Pancreas (tissue), 10 donors: ENCODE results near the gene ACSM3. TPM values are rescaled to one million over a fixed set of nuclear protein-coding genes. Genes with fewer than 3 reads are reported as not detected.
"Not testable (repeated sequence)": the region's sequence is repeated elsewhere in the genome, so short reads cannot be mapped to it uniquely, and the experiment has no call there.

Experiments used
- ATAC-seq, 4 donors: fragments of 200-7000 bp; cut with Tn5 transposase; one replicate each; pipeline versions ENCODE4 v1.8.0 to v1.9.1; 2020; ENCODE audit warnings: mild to moderate bottlenecking in 4 of 4, moderate library complexity in 4 of 4
- DNase-seq, 6 donors: peaks; one replicate each; pipeline ENCODE4 v3.0.0-alpha.2; 2020
- FAIRE-seq: peaks from 2 replicates; lab custom pipeline; 2012; peaks lifted over from hg19 to GRCh38; lab: Jason Lieb, UNC
- H3K27ac ChIP-seq, 4 donors: fragments of 200-600 bp; sonication (generic); 1 replicate in 3 of 4; 2 replicates in 1 of 4; pipeline versions ENCODE4 v1.5.0 to v1.8.0; 2020
- H3K27me3 ChIP-seq, 4 donors: fragments of 200-600 bp; one replicate each; pipeline ENCODE4 v1.8.0; 2021
- H3K36me3 ChIP-seq, 3 donors: fragments of 200-600 bp; sonication (generic) in 1 of 3; one replicate each; pipeline versions ENCODE4 v1.5.0 to v1.8.0; 2020 to 2021
- H3K4me1 ChIP-seq, 3 donors: fragments of 200-600 bp; one replicate each; pipeline ENCODE4 v1.8.0; 2021
- H3K4me3 ChIP-seq, 4 donors: fragments of 200-600 bp; sonication (generic) in 2 of 4; one replicate each; pipeline versions ENCODE4 v1.5.0 to v1.8.0; 2020 to 2021
- H3K9me3 ChIP-seq, 4 donors: fragments of 200-600 bp; one replicate each; pipeline ENCODE4 v1.8.0; 2021
- CTCF ChIP-seq, 4 donors: fragments of 200-600 bp; sonication (generic) in 3 of 4; IDR thresholded peaks; one replicate each; pipeline versions ENCODE4 v1.5.0 to v1.8.0; 2021; ENCODE audit warnings: antibody characterized with exemption in 4 of 4
- WGBS, 2 donors: extraction: QIAGEN DNeasy Blood & Tissue Kit; methylation state at CpG; one replicate each; pipeline ENCODE4 v1.1.7; 2013; 5-methylcytosine and 5-hydroxymethylcytosine counted together
- intact Hi-C, 3 donors: fragments of 100-400 bp; cut with DNase I; formaldehyde crosslinking; loops; one replicate each; pipeline versions ENCODE4 v1.11.1 to v1.14.2; 2022
- polyA plus RNA-seq, 2 donors: library from polyadenylated mRNA; stranded (reverse); fragments of 200-250 nt; gene quantifications; one replicate each; pipeline ENCODE4 v1.2.3, GENCODE V29; 2013
- total RNA-seq, 6 donors: library from RNA; stranded (reverse); fragmentation: NEBNext Ultra II Directional in 4 of 6; extraction: Animal tissue kit (Norgen Biotek cat#: 25700) in 4 of 6; gene quantifications; one replicate each; pipeline versions ENCODE4 v1.2.1 to v1.2.4, GENCODE V29; 2021 to 2023
- donor health status: healthy with polysubstance abuse.
- donor health status: DM: no; HTN: no; CAD: no; lungs with moderate emphysema.
- donor health status: DM: no; HTN: no; CAD: no.
- donor health status: control.
- donor health status: control.
- donor health status: Bipolar disorder and iron deficiency.
- donor health status: DM: yes; HTN: yes; CAD: no.
- donor health status: DM: no; HTN: no; CAD: no.
- donor health status: DM: no; HTN: no; CAD: no.
- donor health status: DM: yes; HTN: yes; CAD: no.

ACSM3 gene
- total and polyA plus RNA-seq, 8 donors, result 39.1 to 104 (median 46.7) TPM

- no peak for FAIRE-seq
- WGBS, 2 donors, result 63 to 87% methylated on average over 1 of the region's 1 CpG
- intact Hi-C loops, result no loop called here
Observed at GRCh38 chr16:20753727-20754126, 10.1 kb upstream of the ACSM3 start.

GRCh38 chr16:20755238-20755637, 8.6 kb upstream of the ACSM3 start:
- Histone ChIP-seq H3K4me3 (no peak overlapping the region), H3K4me1 (no peaks in the 10 kb centered on the region), H3K36me3 (no peaks in the 10 kb centered on the region), H3K27me3 (no peaks in the 10 kb centered on the region), H3K9me3 (no peaks in the 10 kb centered on the region), H3K27ac (no peak overlapping the region)
- FAIRE-seq (no peak), DNase-seq (no peak), ATAC-seq (no peak)
- intact Hi-C loops, result no loop called here
- WGBS, 2 donors, result 86 to 90% methylated on average over 1 of the region's 1 CpG
- no peak for TF ChIP-seq CTCF (IDR thresholded peaks at IDR 0.05)

More at GRCh38 chr16:20753727-20754126, 10.1 kb upstream of the ACSM3 start:
- no peaks in the 10 kb centered on the region for H3K36me3 ChIP-seq
- no peak for DNase-seq
- ATAC-seq, result no peak
- H3K9me3 ChIP-seq, result no peaks in the 10 kb centered on the region
- H3K4me3 ChIP-seq, result no peak overlapping the region
- no peak overlapping the region for H3K27ac ChIP-seq
- H3K27me3 ChIP-seq, result no peaks in the 10 kb centered on the region
- no peaks in the 10 kb centered on the region for H3K4me1 ChIP-seq
- no peak for TF ChIP-seq CTCF (IDR thresholded peaks at IDR 0.05)

- H3K4me1 ChIP-seq, H3K27me3 ChIP-seq, ATAC-seq, H3K27ac ChIP-seq, FAIRE-seq, intact Hi-C loops, H3K4me3 ChIP-seq, H3K36me3 ChIP-seq, DNase-seq, H3K9me3 ChIP-seq: not testable (repeated sequence)
- 86 to 100% methylated on average over 2 to 3 of the region's 5 CpGs for WGBS, 2 donors
Observed at GRCh38 chr16:20755799-20756198, 8.0 kb upstream of the ACSM3 start.

GRCh38 chr16:20760346-20760745, 3.5 kb upstream of the ACSM3 start:
- peaks cover 0 to 11% (median 7%) of the 10 kb centered on the region in 3 donors for H3K4me1 ChIP-seq
- no peaks in the 10 kb centered on the region for H3K36me3 ChIP-seq
- no peak overlapping the region for H3K27ac ChIP-seq
- FAIRE-seq (no peak), ATAC-seq (no peak), DNase-seq (no peak)
- WGBS, 2 donors, result 94% methylated on average over 2 of the region's 2 CpGs
- no peak overlapping the region for H3K4me3 ChIP-seq
- no peaks in the 10 kb centered on the region for H3K27me3 ChIP-seq
- TF ChIP-seq CTCF (IDR thresholded peaks at IDR 0.05), result no peak
- H3K9me3 ChIP-seq, result no peaks in the 10 kb centered on the region
- intact Hi-C loops, result no loop called here

- 79 to 84% methylated on average over 1 of the region's 1 CpG for WGBS, 2 donors
Observed at GRCh38 chr16:20761175-20761574, 2.6 kb upstream of the ACSM3 start.

More at GRCh38 chr16:20761175-20761574, 2.6 kb upstream of the ACSM3 start:
- DNase-seq (no peak), FAIRE-seq (no peak), ATAC-seq (no peak)
- no peaks in the 10 kb centered on the region for H3K9me3 ChIP-seq
- H3K4me1 ChIP-seq, result peaks cover 0 to 11% (median 7%) of the 10 kb centered on the region in 3 donors
- H3K27ac ChIP-seq, result no peak overlapping the region
- H3K36me3 ChIP-seq, result no peaks in the 10 kb centered on the region
- intact Hi-C loops, result no loop called here
- no peaks in the 10 kb centered on the region for H3K27me3 ChIP-seq
- no peak for TF ChIP-seq CTCF (IDR thresholded peaks at IDR 0.05)
- H3K4me3 ChIP-seq, result no peak overlapping the region
